ENCODE measurements around the gene ABHD17C.

The ABHD17C gene

GRCh38 chr15:80775338-80775737 lies 80.2 kb downstream of the ABHD17C start:
- H3K79me2 ChIP-seq (ENCODE audit: control insufficient read depth, insufficient read depth, low read length, poor library complexity) = no peaks in the 10 kb centered on the region
- H3K79me1 ChIP-seq (ENCODE audit: low read length) = no peaks in the 10 kb centered on the region
- H3K18ac ChIP-seq (ENCODE audit: low read length) = no peak overlapping the region
- H2AK5ac ChIP-seq (ENCODE audit: low read length) = no peak overlapping the region
- no peaks in the 10 kb centered on the region for H3K9me3 ChIP-seq (ENCODE audit: insufficient read depth, low read depth, low read length)
- H3K23ac ChIP-seq (ENCODE audit: low read length) = no peak overlapping the region
- no peak overlapping the region for H4K91ac ChIP-seq (ENCODE audit: low read depth, low read length)
- H2AFZ ChIP-seq (ENCODE audit: insufficient read depth, low read length, poor library complexity) = no peak overlapping the region
- H2BK12ac ChIP-seq (ENCODE audit: low read length) = no peak overlapping the region
- no peak overlapping the region for H3K14ac ChIP-seq (ENCODE audit: low read length)
- no peak for DNase-seq
- H3K27me3 ChIP-seq (ENCODE audit: insufficient read depth, low read length) = peaks cover 11% of the 10 kb centered on the region
- H4K8ac ChIP-seq (ENCODE audit: low read depth, low read length) = no peak overlapping the region
- peaks cover 4 to 11% of the 10 kb centered on the region in 2 experiments for H3K4me1 ChIP-seq (ENCODE audit: control insufficient read depth in 1 of 2, insufficient read depth in 2 of 2, low read length in 2 of 2)
- H3K9ac ChIP-seq (ENCODE audit: low read length) = no peak overlapping the region
- H3K4me2 ChIP-seq (ENCODE audit: low read length) = no peak overlapping the region
- H3K36me3 ChIP-seq (ENCODE audit: control insufficient read depth in 1 of 2, insufficient read depth in 2 of 2, low read length in 2 of 2) = no peaks in the 10 kb centered on the region
- H2BK120ac ChIP-seq (ENCODE audit: insufficient read depth, low read length, poor library complexity) = no peak overlapping the region
- no peak overlapping the region for H3K4ac ChIP-seq (ENCODE audit: low read depth, low read length)
- H4K12ac ChIP-seq (ENCODE audit: low read depth, low read length) = no peak overlapping the region
- WGBS (ENCODE audit: extremely low coverage, insufficient coverage, insufficient read length) = no CpG with 5 or more reads among the region's 3 CpGs
- no peak overlapping the region for H3K4me3 ChIP-seq (ENCODE audit: low read depth, low read length)
- no peak overlapping the region for H3K27ac ChIP-seq (ENCODE audit: low read depth, low read length)
- H2BK5ac ChIP-seq (ENCODE audit: low read depth, low read length, poor library complexity) = no peak overlapping the region

GRCh38 chr15:80776420-80777045 lies 81.4 kb downstream of the ABHD17C start:
- no peak overlapping the region for H3K18ac ChIP-seq (ENCODE audit: low read length)
- no peak overlapping the region for H2BK5ac ChIP-seq (ENCODE audit: low read depth, low read length, poor library complexity)
- peak; percentile 75 to 93 for DNase-seq

GRCh38 chr15:80777137-80777536 lies 82.0 kb downstream of the ABHD17C start:
- H3K18ac ChIP-seq (ENCODE audit: low read length) = no peak overlapping the region
- H3K23ac ChIP-seq (ENCODE audit: low read length) = no peak overlapping the region
- H3K36me3 ChIP-seq (ENCODE audit: control insufficient read depth in 1 of 2, insufficient read depth in 2 of 2, low read length in 2 of 2) = no peaks in the 10 kb centered on the region
- H3K14ac ChIP-seq (ENCODE audit: low read length) = no peak overlapping the region
- H2BK120ac ChIP-seq (ENCODE audit: insufficient read depth, low read length, poor library complexity) = no peak overlapping the region
- peak in 1 of 2 donors; percentile 22 for DNase-seq
- H3K27ac ChIP-seq (ENCODE audit: low read depth, low read length) = no peak overlapping the region
- H3K79me2 ChIP-seq (ENCODE audit: control insufficient read depth, insufficient read depth, low read length, poor library complexity) = no peaks in the 10 kb centered on the region
- peaks cover 11% of the 10 kb centered on the region for H3K27me3 ChIP-seq (ENCODE audit: insufficient read depth, low read length)
- H2AK5ac ChIP-seq (ENCODE audit: low read length) = no peak overlapping the region
- no peak overlapping the region for H2BK5ac ChIP-seq (ENCODE audit: low read depth, low read length, poor library complexity)
- no CpG with 5 or more reads among the region's 8 CpGs for WGBS (ENCODE audit: extremely low coverage, insufficient coverage, insufficient read length)
- no peaks in the 10 kb centered on the region for H3K79me1 ChIP-seq (ENCODE audit: low read length)
- peaks cover 4 to 16% of the 10 kb centered on the region in 2 experiments for H3K4me1 ChIP-seq (ENCODE audit: control insufficient read depth in 1 of 2, insufficient read depth in 2 of 2, low read length in 2 of 2)
- no peak overlapping the region for H2AFZ ChIP-seq (ENCODE audit: insufficient read depth, low read length, poor library complexity)
- H4K12ac ChIP-seq (ENCODE audit: low read depth, low read length) = no peak overlapping the region
- no peak overlapping the region for H3K4me3 ChIP-seq (ENCODE audit: low read depth, low read length)
- no peak overlapping the region for H2BK12ac ChIP-seq (ENCODE audit: low read length)
- H4K8ac ChIP-seq (ENCODE audit: low read depth, low read length) = no peak overlapping the region
- no peak overlapping the region for H3K4ac ChIP-seq (ENCODE audit: low read depth, low read length)
- H3K4me2 ChIP-seq (ENCODE audit: low read length) = no peak overlapping the region
- no peak overlapping the region for H3K9ac ChIP-seq (ENCODE audit: low read length)
- H3K9me3 ChIP-seq (ENCODE audit: insufficient read depth, low read depth, low read length) = no peaks in the 10 kb centered on the region
- H4K91ac ChIP-seq (ENCODE audit: low read depth, low read length) = no peak overlapping the region

More at GRCh38 chr15:80776420-80777045, 81.4 kb downstream of the ABHD17C start:
- no peak overlapping the region for H2BK120ac ChIP-seq (ENCODE audit: insufficient read depth, low read length, poor library complexity)
- H3K79me1 ChIP-seq (ENCODE audit: low read length) = no peaks in the 10 kb centered on the region
- no peak overlapping the region for H4K12ac ChIP-seq (ENCODE audit: low read depth, low read length)
- no peak overlapping the region for H3K9ac ChIP-seq (ENCODE audit: low read length)
- H3K4ac ChIP-seq (ENCODE audit: low read depth, low read length) = no peak overlapping the region
- H3K9me3 ChIP-seq (ENCODE audit: insufficient read depth, low read depth, low read length) = no peaks in the 10 kb centered on the region
- H2AK5ac ChIP-seq (ENCODE audit: low read length) = no peak overlapping the region
- H3K4me1 ChIP-seq (ENCODE audit: control insufficient read depth in 1 of 2, insufficient read depth in 2 of 2, low read length in 2 of 2) = peaks cover 4 to 16% of the 10 kb centered on the region in 2 experiments
- no peak overlapping the region for H3K23ac ChIP-seq (ENCODE audit: low read length)
- H3K27me3 ChIP-seq (ENCODE audit: insufficient read depth, low read length) = peaks cover 11% of the 10 kb centered on the region
- no peak overlapping the region for H3K4me3 ChIP-seq (ENCODE audit: low read depth, low read length)
- no peak overlapping the region for H4K91ac ChIP-seq (ENCODE audit: low read depth, low read length)
- H3K14ac ChIP-seq (ENCODE audit: low read length) = no peak overlapping the region
- H2AFZ ChIP-seq (ENCODE audit: insufficient read depth, low read length, poor library complexity) = no peak overlapping the region
- H3K36me3 ChIP-seq (ENCODE audit: control insufficient read depth in 1 of 2, insufficient read depth in 2 of 2, low read length in 2 of 2) = no peaks in the 10 kb centered on the region
- no peak overlapping the region for H3K27ac ChIP-seq (ENCODE audit: low read depth, low read length)
- H3K79me2 ChIP-seq (ENCODE audit: control insufficient read depth, insufficient read depth, low read length, poor library complexity) = no peaks in the 10 kb centered on the region
- H4K8ac ChIP-seq (ENCODE audit: low read depth, low read length) = no peak overlapping the region
- no CpG with 5 or more reads among the region's 5 CpGs for WGBS (ENCODE audit: extremely low coverage, insufficient coverage, insufficient read length)
- no peak overlapping the region for H3K4me2 ChIP-seq (ENCODE audit: low read length)
- H2BK12ac ChIP-seq (ENCODE audit: low read length) = no peak overlapping the region

GRCh38 chr15:80777826-80778620 lies 82.9 kb downstream of the ABHD17C start:
- Histone ChIP-seq H3K4me3 (ENCODE audit: low read depth, low read length) (no peak overlapping the region), H3K79me2 (ENCODE audit: control insufficient read depth, insufficient read depth, low read length, poor library complexity) (no peaks in the 10 kb centered on the region), H2BK12ac (ENCODE audit: low read length) (no peak overlapping the region), H4K12ac (ENCODE audit: low read depth, low read length) (no peak overlapping the region), H3K9ac (ENCODE audit: low read length) (no peak overlapping the region), H2BK120ac (ENCODE audit: insufficient read depth, low read length, poor library complexity) (no peak overlapping the region), H3K27ac (ENCODE audit: low read depth, low read length) (no peak overlapping the region), H2AFZ (ENCODE audit: insufficient read depth, low read length, poor library complexity) (no peak overlapping the region), H3K4ac (ENCODE audit: low read depth, low read length) (no peak overlapping the region), H3K4me2 (ENCODE audit: low read length) (no peak overlapping the region), H4K91ac (ENCODE audit: low read depth, low read length) (no peak overlapping the region), H3K14ac (ENCODE audit: low read length) (no peak overlapping the region), H3K4me1 (ENCODE audit: control insufficient read depth in 1 of 2, insufficient read depth in 2 of 2, low read length in 2 of 2) (peaks cover 4 to 16% of the 10 kb centered on the region in 2 experiments), H3K27me3 (ENCODE audit: insufficient read depth, low read length) (peaks cover 11% of the 10 kb centered on the region), H3K79me1 (ENCODE audit: low read length) (no peaks in the 10 kb centered on the region), H3K18ac (ENCODE audit: low read length) (no peak overlapping the region), H3K9me3 (ENCODE audit: insufficient read depth, low read depth, low read length) (no peaks in the 10 kb centered on the region), H3K23ac (ENCODE audit: low read length) (no peak overlapping the region), H2AK5ac (ENCODE audit: low read length) (no peak overlapping the region), H3K36me3 (ENCODE audit: control insufficient read depth in 1 of 2, insufficient read depth in 2 of 2, low read length in 2 of 2) (no peaks in the 10 kb centered on the region), H4K8ac (ENCODE audit: low read depth, low read length) (no peak overlapping the region), H2BK5ac (ENCODE audit: low read depth, low read length, poor library complexity) (no peak overlapping the region)
- DNase-seq = peak; percentile 39 to 61
- no CpG with 5 or more reads among the region's 10 CpGs for WGBS (ENCODE audit: extremely low coverage, insufficient coverage, insufficient read length)
